ENCODE data around the gene CENPX.

GRCh38 chr17:81986606-81987005 is 36.1 kb downstream of the CENPX start:
- TF ChIP-seq TCF7L2 (IDR thresholded peaks at IDR 0.05; ENCODE audit: low read depth, low read length) (no peak), ZMAT5 (CRISPR knock-in tag; IDR thresholded peaks at IDR 0.05; ENCODE audit: borderline replicate concordance, low read depth) (no peak), HIVEP1 (CRISPR knock-in tag; IDR thresholded peaks at IDR 0.05) (no peak), PRPF4 (IDR thresholded peaks at IDR 0.05; ENCODE audit: low read depth, low read length, poor library complexity, severe bottlenecking) (no peak), MXD4 (CRISPR knock-in tag; IDR thresholded peaks at IDR 0.05) (no peak), ZNF143 (CRISPR knock-in tag; IDR thresholded peaks at IDR 0.05) (no peak), BRCA1 (CRISPR knock-in tag; IDR thresholded peaks at IDR 0.05) (no peak), GABPB1 (CRISPR knock-in tag; IDR thresholded peaks at IDR 0.05) (no peak), MAZ (IDR thresholded peaks at IDR 0.05; ENCODE audit: borderline replicate concordance, low read depth, low read length) (no peak), MAZ (CRISPR knock-in tag; IDR thresholded peaks at IDR 0.05; ENCODE audit: low read depth) (no peak), ZNF740 (CRISPR knock-in tag; IDR thresholded peaks at IDR 0.05) (no peak), RXRA (CRISPR knock-in tag; IDR thresholded peaks at IDR 0.05) (no peak)

Measured in HepG2 (cell line).